IPS-18a (cell line): Measurements from ENCODE around the gene SLC9A1.

Experiments used
- H3K27ac ChIP-seq: one replicate; pipeline ENCODE4 v1.5.1; 2013; ENCODE audit warnings: low read length
- H3K27me3 ChIP-seq: one replicate; pipeline ENCODE4 v1.6.1; 2013; ENCODE audit warnings: mild to moderate bottlenecking, low read length; ENCODE audit not compliant: control insufficient read depth, insufficient read depth
- H3K36me3 ChIP-seq: one replicate; pipeline ENCODE4 v1.6.1; 2013; ENCODE audit warnings: low read depth, low read length; ENCODE audit not compliant: control insufficient read depth
- H3K4me1 ChIP-seq: one replicate; pipeline ENCODE4 v1.6.1; 2013; ENCODE audit warnings: low read depth, low read length; ENCODE audit not compliant: control insufficient read depth
- H3K4me3 ChIP-seq: one replicate; pipeline ENCODE4 v1.5.1; 2013; ENCODE audit warnings: low read length
- H3K9ac ChIP-seq: one replicate; pipeline ENCODE4 v1.6.1; 2013; ENCODE audit warnings: mild to moderate bottlenecking, low read length, moderate library complexity
- H3K9me3 ChIP-seq: one replicate; pipeline ENCODE4 v1.6.1; 2013; ENCODE audit warnings: low read depth, low read length; ENCODE audit not compliant: control insufficient read depth

The SLC9A1 gene

DNA sequence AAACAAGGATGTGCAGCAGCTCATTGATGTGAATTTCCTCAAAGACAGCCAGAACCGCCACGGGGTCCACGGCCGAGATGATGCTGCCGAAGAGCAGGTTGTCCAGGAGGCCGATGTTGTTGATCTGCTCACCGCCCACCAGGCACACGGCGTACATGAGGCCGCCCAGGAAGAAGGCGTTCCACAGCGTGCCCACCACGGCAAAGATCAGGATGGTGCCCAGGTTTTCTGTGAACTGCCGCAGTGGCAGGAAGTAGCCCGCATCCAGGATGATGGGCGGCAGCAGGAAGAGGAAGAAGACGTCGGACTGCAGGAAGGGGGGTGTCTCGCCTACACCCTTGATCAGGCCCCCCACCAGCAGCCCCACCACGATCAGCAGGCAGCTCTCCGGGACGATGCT lies 41.1 kb downstream of the SLC9A1 start:
- H3K27me3 ChIP-seq, result no peaks in the 10 kb centered on the region
- no peak overlapping the region for H3K27ac ChIP-seq
- no peaks in the 10 kb centered on the region for H3K9me3 ChIP-seq
- H3K9ac ChIP-seq, result no peak overlapping the region
- no peak overlapping the region for H3K4me3 ChIP-seq
- H3K36me3 ChIP-seq, result no peaks in the 10 kb centered on the region
- H3K4me1 ChIP-seq, result no peaks in the 10 kb centered on the region

- Histone ChIP-seq H3K4me1 (no peaks in the 10 kb centered on the region), H3K9me3 (no peaks in the 10 kb centered on the region), H3K27ac (no peak overlapping the region), H3K27me3 (no peaks in the 10 kb centered on the region), H3K9ac (no peak overlapping the region), H3K4me3 (no peak overlapping the region), H3K36me3 (no peaks in the 10 kb centered on the region)
Observed at GRCh38 chr1:27111626-27112573, 43.0 kb downstream of the SLC9A1 start.

DNA sequence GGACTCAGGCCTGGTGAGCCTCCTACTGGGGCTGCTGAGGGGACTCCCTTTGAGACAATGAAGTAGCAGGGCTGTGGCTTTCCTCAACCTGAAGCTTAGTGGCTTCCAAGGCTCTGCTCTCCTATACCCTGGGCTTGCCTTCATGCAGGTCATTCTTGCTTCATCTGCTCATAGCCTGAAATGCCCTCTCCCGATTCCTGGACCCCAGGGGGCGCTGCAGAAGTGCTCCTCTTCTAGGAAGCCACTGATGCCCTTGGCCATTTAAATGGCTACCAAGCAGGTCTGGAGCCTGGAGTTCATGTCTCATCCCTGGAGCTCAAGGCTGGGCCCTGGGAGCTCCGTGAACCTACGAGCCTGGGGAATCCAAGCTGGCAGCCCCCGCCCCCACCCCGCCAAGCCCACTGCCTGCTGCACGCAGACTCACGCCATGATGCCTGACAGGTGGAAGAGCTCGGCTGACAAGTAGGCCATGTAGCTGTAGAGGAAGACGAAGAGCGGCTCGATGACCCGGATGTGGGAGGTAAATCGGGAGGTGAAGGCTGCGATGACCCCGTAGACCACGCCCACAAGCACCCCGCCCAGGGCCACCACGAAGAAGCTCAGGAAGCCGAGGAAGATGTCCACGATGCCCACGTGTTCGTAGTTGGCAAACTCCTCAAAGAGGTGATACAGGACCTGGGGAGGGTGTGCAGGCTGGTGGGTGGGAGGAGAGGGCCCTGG lies 45.7 kb downstream of the SLC9A1 start:
- H3K36me3 ChIP-seq, result no peaks in the 10 kb centered on the region
- H3K4me1 ChIP-seq, result no peaks in the 10 kb centered on the region
- no peak overlapping the region for H3K9ac ChIP-seq
- H3K4me3 ChIP-seq, result no peak overlapping the region
- H3K27me3 ChIP-seq, result no peaks in the 10 kb centered on the region
- no peak overlapping the region for H3K27ac ChIP-seq
- H3K9me3 ChIP-seq, result no peaks in the 10 kb centered on the region

DNA sequence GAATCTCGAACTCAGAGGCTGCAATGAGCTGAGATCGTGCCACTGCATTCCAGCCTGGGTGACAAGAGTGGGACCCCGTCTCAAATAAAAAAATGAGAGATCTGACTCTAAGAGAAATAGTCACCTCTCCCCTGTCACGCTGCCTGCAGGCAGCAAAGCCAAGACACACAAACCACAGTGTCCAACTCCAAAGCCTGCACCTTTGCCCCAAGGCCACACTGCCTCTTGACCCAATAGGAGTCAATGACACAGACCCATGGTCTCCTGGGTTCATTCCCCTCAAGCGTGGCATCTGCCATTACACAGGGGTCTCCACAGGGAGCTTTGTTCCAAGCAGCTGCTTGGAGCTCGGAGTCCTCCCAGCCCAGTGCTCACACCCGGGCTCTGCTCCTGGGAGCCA lies 46.3 kb downstream of the SLC9A1 start:
- H3K4me3 ChIP-seq, result no peak overlapping the region
- H3K36me3 ChIP-seq, result no peaks in the 10 kb centered on the region
- H3K27ac ChIP-seq, result no peak overlapping the region
- no peak overlapping the region for H3K9ac ChIP-seq
- H3K27me3 ChIP-seq, result no peaks in the 10 kb centered on the region
- H3K4me1 ChIP-seq, result no peaks in the 10 kb centered on the region
- H3K9me3 ChIP-seq, result no peaks in the 10 kb centered on the region

DNA sequence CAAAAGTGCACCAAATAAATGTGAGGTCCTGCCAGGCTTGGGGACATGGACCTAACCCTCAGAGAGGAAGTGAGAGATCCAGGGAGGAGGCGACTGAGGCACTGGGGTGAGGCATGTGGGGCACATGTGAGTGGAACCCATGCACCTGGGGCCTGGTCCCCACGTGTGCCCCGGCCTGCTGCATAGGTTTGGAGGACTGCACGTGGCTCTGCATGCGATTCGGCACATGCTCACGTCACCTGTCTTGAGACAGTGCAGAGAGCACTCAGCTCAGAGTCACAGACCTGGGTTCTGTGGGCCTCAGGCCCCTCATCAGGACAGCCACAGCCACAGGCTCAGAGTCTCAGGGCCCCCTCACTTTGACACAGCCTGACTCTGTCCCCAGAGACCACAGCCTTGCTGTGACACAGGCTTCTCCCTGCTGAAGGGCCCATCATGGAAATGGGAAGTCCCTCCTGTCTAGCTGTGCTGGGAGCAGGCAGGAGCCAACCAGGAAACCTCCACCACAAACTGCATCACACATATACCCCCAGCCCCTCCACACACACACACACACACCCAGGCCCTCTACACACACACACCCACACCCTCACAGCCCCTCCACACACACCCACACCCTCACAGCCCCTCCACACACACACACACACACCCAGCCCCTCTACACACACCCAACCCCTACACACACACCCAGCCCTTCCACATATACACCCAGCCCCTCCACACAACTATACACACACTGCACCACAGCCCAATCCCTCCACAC lies 48.2 kb downstream of the SLC9A1 start:
- Histone ChIP-seq H3K36me3 (no peaks in the 10 kb centered on the region), H3K9me3 (no peaks in the 10 kb centered on the region), H3K9ac (no peak overlapping the region), H3K27me3 (no peaks in the 10 kb centered on the region), H3K4me1 (no peaks in the 10 kb centered on the region), H3K27ac (no peak overlapping the region), H3K4me3 (no peak overlapping the region)

GRCh38 chr1:27105018-27105417 lies 49.9 kb downstream of the SLC9A1 start:
- H3K9me3 ChIP-seq, result no peaks in the 10 kb centered on the region
- no peak overlapping the region for H3K4me3 ChIP-seq
- no peak overlapping the region for H3K27ac ChIP-seq
- no peaks in the 10 kb centered on the region for H3K27me3 ChIP-seq
- no peak overlapping the region for H3K9ac ChIP-seq
- no peaks in the 10 kb centered on the region for H3K36me3 ChIP-seq
- no peaks in the 10 kb centered on the region for H3K4me1 ChIP-seq

DNA sequence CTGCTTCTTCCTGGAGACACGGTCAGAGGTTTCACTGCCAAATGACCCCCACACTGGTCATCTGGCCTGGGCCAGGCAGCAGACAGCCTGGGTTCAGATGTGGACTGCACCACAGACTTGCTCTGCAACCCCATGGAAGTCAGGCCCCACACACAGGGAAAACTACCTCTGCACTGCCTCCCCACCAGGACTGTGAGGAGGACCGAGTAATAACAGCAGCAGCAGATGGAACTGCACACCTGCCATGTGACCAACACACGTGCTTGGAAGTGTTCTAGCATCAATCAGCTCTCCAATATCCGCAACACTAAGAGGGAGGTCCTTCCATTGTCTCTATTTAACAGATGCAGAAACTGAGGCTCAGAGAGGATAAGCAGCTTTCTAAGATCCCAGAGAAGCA lies 51.4 kb downstream of the SLC9A1 start:
- Histone ChIP-seq H3K27me3 (no peaks in the 10 kb centered on the region), H3K9ac (no peak overlapping the region), H3K27ac (no peak overlapping the region), H3K4me3 (no peak overlapping the region), H3K36me3 (no peaks in the 10 kb centered on the region), H3K9me3 (no peaks in the 10 kb centered on the region), H3K4me1 (peaks cover 12% of the 10 kb centered on the region)

DNA sequence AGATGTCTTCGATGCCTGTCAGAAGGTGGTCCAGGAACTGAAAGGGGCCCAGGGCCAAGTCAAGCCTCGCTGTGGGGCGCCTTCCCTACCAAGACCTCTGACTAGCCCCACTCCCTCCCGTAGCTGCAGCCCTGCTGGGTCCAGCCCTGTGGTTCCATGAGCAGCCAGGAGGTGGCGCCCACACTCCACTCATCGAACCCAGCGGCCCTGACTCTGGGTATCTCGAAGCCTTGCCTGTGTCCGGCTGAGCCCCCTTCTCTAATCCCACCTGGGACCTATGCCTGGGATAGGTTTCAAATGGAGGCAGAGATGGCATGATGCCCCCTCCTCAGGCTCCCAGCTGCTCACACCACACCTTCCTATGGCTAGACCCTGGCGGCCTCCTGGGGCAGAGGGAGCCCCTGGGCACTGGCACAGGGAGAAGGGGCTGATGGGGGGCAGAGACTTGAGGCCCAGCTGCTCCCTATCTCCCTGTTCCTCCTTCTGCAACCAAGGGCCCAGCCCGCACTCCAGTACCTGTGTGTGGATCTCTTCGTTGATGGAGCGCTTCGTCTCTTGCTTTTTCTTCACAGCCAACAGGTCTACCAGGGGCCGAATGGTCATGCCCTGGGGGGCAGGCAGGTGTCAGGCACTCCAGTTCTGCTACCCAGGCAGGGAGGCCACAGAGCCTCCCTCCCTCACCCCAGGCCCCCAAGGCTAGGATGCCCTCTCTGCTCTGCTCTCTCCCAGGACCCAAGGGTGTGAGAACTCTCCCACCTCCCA lies 52.0 kb downstream of the SLC9A1 start:
- H3K36me3 ChIP-seq, result no peaks in the 10 kb centered on the region
- peaks cover 12% of the 10 kb centered on the region for H3K4me1 ChIP-seq
- H3K9me3 ChIP-seq, result no peaks in the 10 kb centered on the region
- H3K27ac ChIP-seq, result no peak overlapping the region
- H3K9ac ChIP-seq, result no peak overlapping the region
- no peak overlapping the region for H3K4me3 ChIP-seq
- H3K27me3 ChIP-seq, result no peaks in the 10 kb centered on the region

GRCh38 chr1:27102134-27102706 lies 52.7 kb downstream of the SLC9A1 start:
- Histone ChIP-seq H3K27me3 (no peaks in the 10 kb centered on the region), H3K4me1 (peaks cover 12% of the 10 kb centered on the region), H3K9me3 (no peaks in the 10 kb centered on the region), H3K27ac (no peak overlapping the region), H3K4me3 (no peak overlapping the region), H3K9ac (no peak overlapping the region), H3K36me3 (no peaks in the 10 kb centered on the region)

DNA sequence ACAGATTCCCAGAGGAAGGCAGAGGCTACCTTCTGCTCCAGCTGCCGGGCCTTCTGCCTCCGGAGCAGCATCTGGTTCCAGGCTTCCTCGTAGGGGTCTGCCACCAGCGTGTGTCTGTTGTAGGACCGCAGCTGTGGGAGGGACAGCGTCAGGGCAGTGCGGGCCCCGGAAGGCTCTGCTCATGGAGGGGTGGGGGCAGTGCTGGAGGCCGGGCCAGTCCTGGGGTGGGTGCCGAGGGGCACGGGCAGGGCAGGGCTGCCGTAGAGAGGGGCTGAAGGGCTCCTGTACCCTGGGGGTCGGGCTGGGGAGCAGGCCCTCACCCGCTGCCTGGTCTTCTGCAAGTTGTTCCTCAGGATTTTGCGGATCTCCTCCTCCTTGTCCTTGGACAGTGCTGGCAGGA lies 53.2 kb downstream of the SLC9A1 start:
- Histone ChIP-seq H3K36me3 (no peaks in the 10 kb centered on the region), H3K9me3 (no peaks in the 10 kb centered on the region), H3K9ac (no peak overlapping the region), H3K27ac (no peak overlapping the region), H3K4me3 (no peak overlapping the region), H3K4me1 (peaks cover 12% of the 10 kb centered on the region), H3K27me3 (no peaks in the 10 kb centered on the region)
